ENCODE results near the gene CNBP. TPM values are rescaled to one million over a fixed set of nuclear protein-coding genes. Genes with fewer than 3 reads are reported as not detected.

CNBP gene
- total and polyA plus RNA-seq, 9 of the 15 experiments (the other 6 are each of a cell fraction or from before 2014, with no cell fraction given) = 284 to 717 (median 412) TPM

- TF ChIP-seq ARID3B (CRISPR knock-in tag; IDR thresholded peaks at IDR 0.05; ENCODE audit: borderline replicate concordance) (no peak), NEUROD1 (IDR thresholded peaks at IDR 0.05; ENCODE audit: borderline replicate concordance, low read depth, low read length, partially characterized antibody) (peak; percentile 21), BRF1 (IDR thresholded peaks at IDR 0.05; ENCODE audit: borderline replicate concordance, extremely low read depth, insufficient read length) (no peak), JUN (IDR thresholded peaks at IDR 0.05; ENCODE audit: borderline replicate concordance, low read depth, low read length) (peak; percentile 81), JUN (CRISPR knock-in tag; IDR thresholded peaks at IDR 0.05; ENCODE audit: borderline replicate concordance) (no peak), THAP7 (CRISPR knock-in tag; IDR thresholded peaks at IDR 0.05) (no peak), RBM22 (IDR thresholded peaks at IDR 0.05; ENCODE audit: low read depth, low read length, poor library complexity, severe bottlenecking) (no peak), REST (IDR thresholded peaks at IDR 0.05; ENCODE audit: borderline replicate concordance) (peak; percentile 6; the same call in 1 of the 2 replicates), REST (CRISPR knock-in tag; IDR thresholded peaks at IDR 0.05; ENCODE audit: low read depth) (no peak), KLF10 (CRISPR knock-in tag; IDR thresholded peaks at IDR 0.05) (no peak), ZFP30 (CRISPR knock-in tag; IDR thresholded peaks at IDR 0.05; ENCODE audit: borderline replicate concordance) (no peak), ZNF24 (IDR thresholded peaks at IDR 0.05) (no peak), ZNF395 (CRISPR knock-in tag; IDR thresholded peaks at IDR 0.05) (0 out of 2 replicates have a peak, but pooled peaks have one; percentile 35), BRF2 (IDR thresholded peaks at IDR 0.05; ENCODE audit: borderline replicate concordance, insufficient read depth, insufficient read length) (no peak)
Observed at GRCh38 chr3:129226374-129226773, 42.7 kb upstream of the CNBP start (continued).

Data from K562 (cell line).